WTC11 (cell line): Measurements from ENCODE around the gene SCAI. TPM values are rescaled to one million over a fixed set of nuclear protein-coding genes. Genes with fewer than 3 reads are reported as not detected.

Experiments
- EMX1 ChIP-seq: fragments of 250-450 bp; sonication (Bioruptor Pico); IDR thresholded peaks from 2 replicates; pipeline ENCODE4 v1.8.0; 2021; ENCODE audit warnings: mild to moderate bottlenecking
- ETV6 ChIP-seq: sonication (generic); formaldehyde crosslinking; IDR thresholded peaks from 2 replicates; pipeline ENCODE4 v1.8.1; 2022; ENCODE audit warnings: mild to moderate bottlenecking, missing genetic modification reagents
- FOXJ3 ChIP-seq: sonication (generic); formaldehyde crosslinking; IDR thresholded peaks from 2 replicates; pipeline ENCODE4 v1.9.0; 2021; ENCODE audit warnings: missing genetic modification reagents, mild to moderate bottlenecking, borderline replicate concordance
- GRHL2 ChIP-seq: fragments of 250-450 bp; sonication (Bioruptor Pico); IDR thresholded peaks from 2 replicates; pipeline ENCODE4 v1.8.0; 2022; ENCODE audit warnings: mild to moderate bottlenecking, moderate library complexity; ENCODE audit not compliant: insufficient replicate concordance, severe bottlenecking
- HMGA2 ChIP-seq: fragments of 250-450 bp; sonication (Bioruptor Pico); IDR thresholded peaks from 2 replicates; pipeline ENCODE4 v1.4.0; 2021; ENCODE audit warnings: mild to moderate bottlenecking, moderate library complexity
- JAZF1 ChIP-seq: fragments of 250-450 bp; sonication (Bioruptor Pico); IDR thresholded peaks from 2 replicates; pipeline ENCODE4 v1.9.0; 2021; ENCODE audit warnings: moderate library complexity, mild to moderate bottlenecking, inconsistent platforms
- NFE2L1 ChIP-seq: sonication (generic); formaldehyde crosslinking; IDR thresholded peaks from 2 replicates; pipeline ENCODE4 v1.8.1; 2023; ENCODE audit warnings: missing genetic modification reagents
- NFYB ChIP-seq: sonication (generic); formaldehyde crosslinking; conservative IDR thresholded peaks from 2 replicates; pipeline ENCODE4 v1.8.0; 2022; ENCODE audit warnings: low read depth, missing genetic modification reagents
- NR3C1 ChIP-seq: sonication (generic); formaldehyde crosslinking; conservative IDR thresholded peaks from 2 replicates; pipeline ENCODE4 v1.8.1; 2023; ENCODE audit warnings: low read depth, mild to moderate bottlenecking, missing genetic modification reagents
- OVOL2 ChIP-seq: fragments of 250-450 bp; sonication (Bioruptor Pico); IDR thresholded peaks from 2 replicates; pipeline ENCODE4 v1.9.0; 2021; ENCODE audit warnings: mild to moderate bottlenecking, borderline replicate concordance
- PREB ChIP-seq: sonication (generic); formaldehyde crosslinking; IDR thresholded peaks from 2 replicates; pipeline ENCODE4 v1.8.1; 2022; ENCODE audit warnings: mild to moderate bottlenecking, missing genetic modification reagents, moderate library complexity, borderline replicate concordance
- SMAD3 ChIP-seq: sonication (generic); formaldehyde crosslinking; IDR thresholded peaks from 2 replicates; pipeline ENCODE4 v1.8.0; 2022; ENCODE audit warnings: missing genetic modification reagents, mild to moderate bottlenecking, borderline replicate concordance
- STAT6 ChIP-seq: sonication (generic); formaldehyde crosslinking; conservative IDR thresholded peaks from 2 replicates; pipeline ENCODE4 v1.8.1; 2023; ENCODE audit warnings: mild to moderate bottlenecking, low read depth, missing genetic modification reagents, moderate library complexity
- TEAD4 ChIP-seq: sonication (generic); formaldehyde crosslinking; IDR thresholded peaks from 2 replicates; pipeline ENCODE4 v1.8.0; 2022; ENCODE audit warnings: mild to moderate bottlenecking, missing genetic modification reagents
- ZNF138 ChIP-seq: sonication (generic); formaldehyde crosslinking; conservative IDR thresholded peaks from 2 replicates; pipeline ENCODE4 v1.8.1; 2022; ENCODE audit warnings: mild to moderate bottlenecking, moderate library complexity, missing genetic modification reagents
- ZNF416 ChIP-seq: fragments of 250-450 bp; sonication (Bioruptor Pico); IDR thresholded peaks from 2 replicates; pipeline ENCODE4 v1.9.0; 2021; ENCODE audit warnings: mild to moderate bottlenecking, inconsistent platforms
- total RNA-seq: library from RNA; stranded (reverse); gene quantifications from 3 replicates; pipeline ENCODE4 v1.2.3, GENCODE V29; 2021
- TF ChIP-seq, protein P1 (sequence below): fragments of 250-450 bp; sonication (Bioruptor Pico); IDR thresholded peaks from 2 replicates; pipeline ENCODE4 v1.8.0; 2021; ENCODE audit warnings: mild to moderate bottlenecking
- TF ChIP-seq, protein P2 (sequence below): sonication (generic); formaldehyde crosslinking; IDR thresholded peaks from 2 replicates; pipeline ENCODE4 v1.8.0; 2022; ENCODE audit warnings: missing genetic modification reagents
- TF ChIP-seq, protein P3 (sequence below): fragments of 250-450 bp; sonication (Bioruptor Pico); IDR thresholded peaks from 2 replicates; pipeline ENCODE4 v1.9.0; 2021; ENCODE audit warnings: moderate library complexity, mild to moderate bottlenecking, inconsistent platforms, borderline replicate concordance
- TF ChIP-seq, protein P4 (sequence below): fragments of 250-450 bp; sonication (Bioruptor Pico); IDR thresholded peaks from 2 replicates; pipeline ENCODE4 v1.9.0; 2021; ENCODE audit warnings: mild to moderate bottlenecking
- TF ChIP-seq, protein P5 (sequence below): sonication (generic); formaldehyde crosslinking; IDR thresholded peaks from 2 replicates; pipeline ENCODE4 v1.8.1; 2022; ENCODE audit warnings: low read depth, mild to moderate bottlenecking, moderate library complexity, missing genetic modification reagents, borderline replicate concordance
- TF ChIP-seq, protein P6 (sequence below): sonication (generic); formaldehyde crosslinking; IDR thresholded peaks from 2 replicates; pipeline ENCODE4 v1.8.1; 2023; ENCODE audit warnings: mild to moderate bottlenecking, moderate library complexity, missing genetic modification reagents

The SCAI gene
- total RNA-seq, 1 experiment from 2014 or later = 20.4 TPM

GRCh38 chr9:124940894-124941678, 202.2 kb downstream of the SCAI start, which contains the start of gene GOLGA1 (continued):
- no peak for TF ChIP-seq NFYB (CRISPR knock-in tag)
- no peak for TF ChIP-seq SMAD3 (CRISPR knock-in tag)
- TF ChIP-seq EMX1 (CRISPR knock-in tag) = 0 out of 2 replicates have a peak, but pooled peaks have one; percentile 48
- TF ChIP-seq, protein P1, sequence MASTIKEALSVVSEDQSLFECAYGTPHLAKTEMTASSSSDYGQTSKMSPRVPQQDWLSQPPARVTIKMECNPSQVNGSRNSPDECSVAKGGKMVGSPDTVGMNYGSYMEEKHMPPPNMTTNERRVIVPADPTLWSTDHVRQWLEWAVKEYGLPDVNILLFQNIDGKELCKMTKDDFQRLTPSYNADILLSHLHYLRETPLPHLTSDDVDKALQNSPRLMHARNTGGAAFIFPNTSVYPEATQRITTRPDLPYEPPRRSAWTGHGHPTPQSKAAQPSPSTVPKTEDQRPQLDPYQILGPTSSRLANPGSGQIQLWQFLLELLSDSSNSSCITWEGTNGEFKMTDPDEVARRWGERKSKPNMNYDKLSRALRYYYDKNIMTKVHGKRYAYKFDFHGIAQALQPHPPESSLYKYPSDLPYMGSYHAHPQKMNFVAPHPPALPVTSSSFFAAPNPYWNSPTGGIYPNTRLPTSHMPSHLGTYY = no peak
- no peak for TF ChIP-seq NFE2L1
- TF ChIP-seq FOXJ3 (CRISPR knock-in tag) = no peak
- TF ChIP-seq, protein P2, sequence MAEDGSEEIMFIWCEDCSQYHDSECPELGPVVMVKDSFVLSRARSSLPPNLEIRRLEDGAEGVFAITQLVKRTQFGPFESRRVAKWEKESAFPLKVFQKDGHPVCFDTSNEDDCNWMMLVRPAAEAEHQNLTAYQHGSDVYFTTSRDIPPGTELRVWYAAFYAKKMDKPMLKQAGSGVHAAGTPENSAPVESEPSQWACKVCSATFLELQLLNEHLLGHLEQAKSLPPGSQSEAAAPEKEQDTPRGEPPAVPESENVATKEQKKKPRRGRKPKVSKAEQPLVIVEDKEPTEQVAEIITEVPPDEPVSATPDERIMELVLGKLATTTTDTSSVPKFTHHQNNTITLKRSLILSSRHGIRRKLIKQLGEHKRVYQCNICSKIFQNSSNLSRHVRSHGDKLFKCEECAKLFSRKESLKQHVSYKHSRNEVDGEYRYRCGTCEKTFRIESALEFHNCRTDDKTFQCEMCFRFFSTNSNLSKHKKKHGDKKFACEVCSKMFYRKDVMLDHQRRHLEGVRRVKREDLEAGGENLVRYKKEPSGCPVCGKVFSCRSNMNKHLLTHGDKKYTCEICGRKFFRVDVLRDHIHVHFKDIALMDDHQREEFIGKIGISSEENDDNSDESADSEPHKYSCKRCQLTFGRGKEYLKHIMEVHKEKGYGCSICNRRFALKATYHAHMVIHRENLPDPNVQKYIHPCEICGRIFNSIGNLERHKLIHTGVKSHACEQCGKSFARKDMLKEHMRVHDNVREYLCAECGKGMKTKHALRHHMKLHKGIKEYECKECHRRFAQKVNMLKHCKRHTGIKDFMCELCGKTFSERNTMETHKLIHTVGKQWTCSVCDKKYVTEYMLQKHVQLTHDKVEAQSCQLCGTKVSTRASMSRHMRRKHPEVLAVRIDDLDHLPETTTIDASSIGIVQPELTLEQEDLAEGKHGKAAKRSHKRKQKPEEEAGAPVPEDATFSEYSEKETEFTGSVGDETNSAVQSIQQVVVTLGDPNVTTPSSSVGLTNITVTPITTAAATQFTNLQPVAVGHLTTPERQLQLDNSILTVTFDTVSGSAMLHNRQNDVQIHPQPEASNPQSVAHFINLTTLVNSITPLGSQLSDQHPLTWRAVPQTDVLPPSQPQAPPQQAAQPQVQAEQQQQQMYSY (CRISPR knock-in tag) = no peak; the same call in 1 of the 2 replicates
- TF ChIP-seq NR3C1 = no peak
- TF ChIP-seq TEAD4 (CRISPR knock-in tag) = no peak
- TF ChIP-seq ETV6 (CRISPR knock-in tag) = peak; percentile 83
- no peak for TF ChIP-seq ZNF138 (CRISPR knock-in tag)
- no peak for TF ChIP-seq GRHL2 (CRISPR knock-in tag)
- TF ChIP-seq, protein P3, sequence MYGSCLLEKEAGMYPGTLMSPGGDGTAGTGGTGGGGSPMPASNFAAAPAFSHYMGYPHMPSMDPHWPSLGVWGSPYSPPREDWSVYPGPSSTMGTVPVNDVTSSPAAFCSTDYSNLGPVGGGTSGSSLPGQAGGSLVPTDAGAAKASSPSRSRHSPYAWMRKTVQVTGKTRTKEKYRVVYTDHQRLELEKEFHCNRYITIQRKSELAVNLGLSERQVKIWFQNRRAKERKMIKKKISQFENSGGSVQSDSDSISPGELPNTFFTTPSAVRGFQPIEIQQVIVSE (CRISPR knock-in tag) = no peak
- TF ChIP-seq OVOL2 (CRISPR knock-in tag) = no peak
- TF ChIP-seq, protein P4, sequence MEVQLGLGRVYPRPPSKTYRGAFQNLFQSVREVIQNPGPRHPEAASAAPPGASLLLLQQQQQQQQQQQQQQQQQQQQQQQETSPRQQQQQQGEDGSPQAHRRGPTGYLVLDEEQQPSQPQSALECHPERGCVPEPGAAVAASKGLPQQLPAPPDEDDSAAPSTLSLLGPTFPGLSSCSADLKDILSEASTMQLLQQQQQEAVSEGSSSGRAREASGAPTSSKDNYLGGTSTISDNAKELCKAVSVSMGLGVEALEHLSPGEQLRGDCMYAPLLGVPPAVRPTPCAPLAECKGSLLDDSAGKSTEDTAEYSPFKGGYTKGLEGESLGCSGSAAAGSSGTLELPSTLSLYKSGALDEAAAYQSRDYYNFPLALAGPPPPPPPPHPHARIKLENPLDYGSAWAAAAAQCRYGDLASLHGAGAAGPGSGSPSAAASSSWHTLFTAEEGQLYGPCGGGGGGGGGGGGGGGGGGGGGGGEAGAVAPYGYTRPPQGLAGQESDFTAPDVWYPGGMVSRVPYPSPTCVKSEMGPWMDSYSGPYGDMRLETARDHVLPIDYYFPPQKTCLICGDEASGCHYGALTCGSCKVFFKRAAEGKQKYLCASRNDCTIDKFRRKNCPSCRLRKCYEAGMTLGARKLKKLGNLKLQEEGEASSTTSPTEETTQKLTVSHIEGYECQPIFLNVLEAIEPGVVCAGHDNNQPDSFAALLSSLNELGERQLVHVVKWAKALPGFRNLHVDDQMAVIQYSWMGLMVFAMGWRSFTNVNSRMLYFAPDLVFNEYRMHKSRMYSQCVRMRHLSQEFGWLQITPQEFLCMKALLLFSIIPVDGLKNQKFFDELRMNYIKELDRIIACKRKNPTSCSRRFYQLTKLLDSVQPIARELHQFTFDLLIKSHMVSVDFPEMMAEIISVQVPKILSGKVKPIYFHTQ (CRISPR knock-in tag) = no peak
- no peak for TF ChIP-seq STAT6 (CRISPR knock-in tag)
- 0 out of 2 replicates have a peak, but pooled peaks have one; percentile 53 for TF ChIP-seq PREB (CRISPR knock-in tag)
- TF ChIP-seq JAZF1 (CRISPR knock-in tag) = no peak
- TF ChIP-seq HMGA2 (CRISPR knock-in tag) = no peak
- TF ChIP-seq ZNF416 (CRISPR knock-in tag) = no peak
- TF ChIP-seq, protein P5, sequence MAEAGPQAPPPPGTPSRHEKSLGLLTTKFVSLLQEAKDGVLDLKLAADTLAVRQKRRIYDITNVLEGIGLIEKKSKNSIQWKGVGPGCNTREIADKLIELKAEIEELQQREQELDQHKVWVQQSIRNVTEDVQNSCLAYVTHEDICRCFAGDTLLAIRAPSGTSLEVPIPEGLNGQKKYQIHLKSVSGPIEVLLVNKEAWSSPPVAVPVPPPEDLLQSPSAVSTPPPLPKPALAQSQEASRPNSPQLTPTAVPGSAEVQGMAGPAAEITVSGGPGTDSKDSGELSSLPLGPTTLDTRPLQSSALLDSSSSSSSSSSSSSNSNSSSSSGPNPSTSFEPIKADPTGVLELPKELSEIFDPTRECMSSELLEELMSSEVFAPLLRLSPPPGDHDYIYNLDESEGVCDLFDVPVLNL (CRISPR knock-in tag) = no peak
- TF ChIP-seq, protein P6, sequence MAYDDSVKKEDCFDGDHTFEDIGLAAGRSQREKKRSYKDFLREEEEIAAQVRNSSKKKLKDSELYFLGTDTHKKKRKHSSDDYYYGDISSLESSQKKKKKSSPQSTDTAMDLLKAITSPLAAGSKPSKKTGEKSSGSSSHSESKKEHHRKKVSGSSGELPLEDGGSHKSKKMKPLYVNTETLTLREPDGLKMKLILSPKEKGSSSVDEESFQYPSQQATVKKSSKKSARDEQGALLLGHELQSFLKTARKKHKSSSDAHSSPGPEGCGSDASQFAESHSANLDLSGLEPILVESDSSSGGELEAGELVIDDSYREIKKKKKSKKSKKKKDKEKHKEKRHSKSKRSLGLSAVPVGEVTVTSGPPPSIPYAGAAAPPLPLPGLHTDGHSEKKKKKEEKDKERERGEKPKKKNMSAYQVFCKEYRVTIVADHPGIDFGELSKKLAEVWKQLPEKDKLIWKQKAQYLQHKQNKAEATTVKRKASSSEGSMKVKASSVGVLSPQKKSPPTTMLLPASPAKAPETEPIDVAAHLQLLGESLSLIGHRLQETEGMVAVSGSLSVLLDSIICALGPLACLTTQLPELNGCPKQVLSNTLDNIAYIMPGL (CRISPR knock-in tag) = no peak; the same call in 1 of the 2 replicates
